Anterior cingulate cortex (tissue), 58 donors: ENCODE measurements around the gene LIN28A.
"Not testable (repeated sequence)": the region's sequence is repeated elsewhere in the genome, so short reads cannot be mapped to it uniquely, and the experiment has no call there.

ENCODE experiments used
- DNase-seq, 58 donors: peaks; one replicate each; lab custom pipeline; 2025; lab: John Stamatoyannopoulos, UW

LIN28A gene

DNA sequence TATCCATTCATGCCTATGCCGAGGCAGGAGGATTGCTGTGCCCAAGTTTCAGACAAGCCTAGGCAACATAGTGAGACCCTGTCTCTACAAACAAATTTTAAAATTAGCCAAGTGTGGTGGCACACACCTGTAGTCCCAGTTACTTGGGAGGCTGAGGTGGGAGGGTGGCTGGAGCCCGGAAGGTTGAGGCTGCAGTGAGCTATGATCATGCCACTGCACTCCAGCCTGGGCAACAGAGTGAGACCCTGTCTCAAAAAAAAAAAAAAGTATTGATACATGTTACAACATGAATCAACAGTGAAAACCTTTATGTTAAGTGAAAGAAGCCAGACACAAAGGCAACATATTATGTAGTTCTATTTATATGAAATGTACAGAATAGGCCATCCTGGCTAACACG is 25.6 kb upstream of the LIN28A start:
- DNase-seq: not testable (repeated sequence)

DNA sequence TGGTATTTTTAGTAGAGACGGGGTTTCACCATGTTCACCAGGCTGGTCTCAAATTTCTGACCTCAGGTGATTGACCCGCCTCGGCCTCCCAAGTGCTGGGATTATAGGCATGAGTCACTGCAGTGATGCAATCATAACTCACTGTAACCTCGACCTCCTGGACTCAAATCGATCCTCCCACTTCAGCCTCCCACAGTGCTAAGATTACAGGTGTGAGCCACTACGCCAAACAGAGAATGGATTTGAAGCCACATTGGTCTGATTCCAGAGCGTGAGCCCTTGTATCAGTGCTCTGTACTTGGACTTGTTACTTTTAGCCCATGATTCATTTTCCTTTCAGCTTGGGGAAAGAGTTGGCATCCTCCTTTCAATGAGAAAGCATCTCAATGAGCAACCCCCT is 23.2 kb upstream of the LIN28A start:
- no peak for DNase-seq

DNA sequence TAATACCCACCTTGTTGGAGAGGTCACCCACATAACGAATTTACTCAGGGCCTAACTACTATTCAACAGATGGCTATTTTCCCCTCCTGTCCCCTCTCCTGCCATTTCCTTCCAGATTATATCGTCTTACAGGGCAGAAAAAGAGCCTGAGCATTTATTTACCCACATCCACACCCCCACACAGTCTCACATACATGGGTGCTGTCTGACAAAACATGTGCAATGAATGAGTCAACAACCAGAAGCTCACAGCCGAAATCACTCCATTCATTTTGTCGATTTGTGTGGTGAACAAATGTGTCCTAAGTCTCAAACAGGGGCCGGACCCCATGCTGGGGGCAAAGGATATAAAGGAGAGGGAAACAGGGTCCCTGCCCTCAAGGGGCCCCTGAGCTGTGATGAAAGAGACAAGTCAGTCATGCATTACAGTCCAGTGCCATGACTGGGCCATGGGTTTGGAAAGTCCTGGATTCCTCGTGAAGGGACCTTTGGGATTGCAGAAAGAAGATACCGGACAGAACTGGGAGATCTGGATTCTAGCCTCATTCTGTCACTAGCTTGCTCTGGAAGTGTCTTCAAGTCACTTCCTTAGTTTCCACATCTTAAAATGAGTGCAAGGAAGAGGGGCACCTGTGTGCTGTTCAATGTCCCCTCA is 21.7 kb upstream of the LIN28A start:
- DNase-seq: no peak

DNA sequence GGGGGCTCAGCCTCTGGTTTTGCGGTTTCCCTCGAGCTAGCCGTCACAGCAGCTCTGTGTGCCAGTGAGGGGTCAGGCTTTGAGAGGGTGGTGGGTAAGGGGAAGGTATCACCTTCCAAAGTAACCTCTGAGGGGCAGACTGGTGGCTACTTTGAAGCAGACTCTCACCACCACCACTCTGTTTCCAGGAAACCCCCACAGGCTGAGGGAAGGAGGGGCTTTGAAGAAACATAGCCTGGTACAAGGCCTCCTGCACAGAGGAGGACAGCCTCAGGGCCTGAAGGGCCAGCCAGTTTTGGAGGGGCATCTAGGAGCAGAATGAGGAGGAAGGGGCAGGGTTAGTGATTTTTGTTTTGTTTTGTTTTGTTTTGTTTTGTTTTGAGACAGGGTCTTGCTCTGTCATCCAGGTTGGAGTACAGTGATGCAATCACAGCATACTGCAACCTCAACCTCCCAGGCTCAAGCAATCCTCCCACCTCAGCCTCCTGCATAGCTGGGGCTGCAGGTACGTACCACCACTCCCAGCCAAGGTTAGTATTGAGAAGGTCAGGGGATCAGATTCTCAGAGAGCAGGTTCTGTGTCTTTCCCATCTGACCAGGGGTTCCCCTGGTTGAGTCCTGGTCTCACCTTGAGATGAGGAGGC is 20.9 kb upstream of the LIN28A start:
- no peak for DNase-seq

DNA sequence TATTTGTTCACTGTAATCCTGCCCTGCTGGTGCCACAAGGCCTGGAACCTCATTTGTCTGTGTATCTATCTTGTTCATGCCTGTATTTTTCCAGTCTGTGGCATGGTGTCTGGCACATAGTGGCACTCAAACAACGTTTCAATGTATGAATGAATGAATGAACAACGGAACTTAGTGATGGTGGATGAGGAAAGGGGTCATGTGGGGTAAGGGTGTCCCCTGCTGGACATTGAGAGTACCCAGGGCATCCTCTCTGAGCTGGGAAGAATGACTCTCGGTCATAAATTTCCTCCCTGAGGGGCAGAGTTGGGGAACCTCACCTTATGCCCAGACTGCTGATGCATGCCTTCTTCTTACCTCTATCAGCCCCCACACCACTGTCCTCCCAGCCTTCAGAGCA is 19.2 kb upstream of the LIN28A start:
- peak in 2 of 58 donors; percentile 2 to 11 for DNase-seq

DNA sequence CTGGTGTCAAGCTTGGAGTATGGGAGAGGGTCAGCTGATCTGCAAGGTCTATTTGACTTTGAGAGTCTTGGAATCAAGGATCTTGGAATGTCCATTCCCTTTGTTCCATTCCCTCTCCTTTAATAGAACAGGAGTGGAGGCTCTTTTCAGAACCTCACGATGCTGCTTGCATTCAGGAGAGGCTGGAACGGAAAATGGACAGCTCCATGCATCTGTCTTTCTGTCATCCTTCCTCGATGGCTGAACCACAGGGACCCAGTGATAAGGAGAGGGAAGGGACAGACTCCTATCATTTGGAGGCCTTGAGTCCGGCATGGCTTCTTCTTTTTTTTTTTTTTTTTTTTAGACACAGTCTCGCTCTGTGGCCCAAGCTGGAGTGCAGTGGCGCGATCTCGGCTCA is 14.9 kb upstream of the LIN28A start:
- no peak for DNase-seq

DNA sequence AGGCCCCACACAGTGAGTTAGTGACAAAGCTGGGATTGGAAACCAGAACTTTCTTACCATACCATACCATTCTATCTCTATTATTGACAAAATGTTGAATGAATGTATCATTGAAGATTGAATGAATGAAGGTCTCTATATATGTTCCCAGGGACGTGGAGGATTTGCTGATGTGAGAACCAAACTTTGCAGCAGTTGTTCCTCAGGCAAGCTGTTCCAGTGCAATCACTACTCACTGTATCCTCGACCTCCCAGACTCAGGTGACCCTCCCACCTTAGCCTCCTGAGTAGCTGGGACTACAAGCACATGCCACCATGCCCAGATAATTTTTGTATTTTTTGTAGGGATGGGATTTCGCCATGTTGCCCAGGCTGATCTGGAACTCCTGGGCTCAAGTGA is 11.6 kb upstream of the LIN28A start:
- DNase-seq: no peak

DNA sequence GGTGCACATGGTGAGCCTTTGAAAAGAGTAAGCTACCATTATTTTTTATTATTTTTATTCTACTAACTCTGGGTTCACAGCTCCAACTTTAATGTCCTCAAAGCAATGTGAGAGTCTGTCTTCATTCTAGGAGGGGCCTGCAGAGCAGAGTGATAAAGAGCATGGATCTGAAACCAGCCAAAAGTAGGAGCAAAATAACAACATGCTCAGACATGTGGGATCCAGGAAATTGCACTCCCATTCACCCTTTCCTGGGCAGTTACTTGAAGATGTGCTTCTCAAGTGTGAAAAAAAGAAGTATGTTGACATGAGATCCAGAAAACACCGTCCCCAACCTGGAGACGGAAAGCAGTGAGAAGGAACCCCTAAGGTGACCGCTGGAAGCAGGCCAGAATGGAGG is 8.7 kb upstream of the LIN28A start:
- DNase-seq: no peak

DNA sequence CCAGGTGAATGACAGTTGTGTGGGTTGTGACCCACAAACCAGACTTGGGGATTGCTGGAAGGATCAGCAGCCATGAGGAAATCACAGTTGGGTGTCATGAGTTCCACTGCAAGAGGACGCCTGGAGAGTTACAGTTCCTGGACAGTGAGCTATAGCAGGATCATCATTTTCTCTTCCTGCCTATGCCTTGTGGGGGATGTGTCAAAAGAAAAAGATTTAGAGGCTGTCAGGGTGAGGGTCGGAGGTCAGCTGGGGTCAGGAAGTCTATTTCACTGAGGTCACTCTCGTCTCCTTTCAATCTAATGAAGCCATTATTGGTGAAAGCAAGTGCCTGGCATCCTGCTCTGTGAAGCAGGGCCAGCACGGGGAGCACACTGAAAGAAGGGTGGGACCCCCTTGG is 7.0 kb upstream of the LIN28A start:
- DNase-seq: no peak

DNA sequence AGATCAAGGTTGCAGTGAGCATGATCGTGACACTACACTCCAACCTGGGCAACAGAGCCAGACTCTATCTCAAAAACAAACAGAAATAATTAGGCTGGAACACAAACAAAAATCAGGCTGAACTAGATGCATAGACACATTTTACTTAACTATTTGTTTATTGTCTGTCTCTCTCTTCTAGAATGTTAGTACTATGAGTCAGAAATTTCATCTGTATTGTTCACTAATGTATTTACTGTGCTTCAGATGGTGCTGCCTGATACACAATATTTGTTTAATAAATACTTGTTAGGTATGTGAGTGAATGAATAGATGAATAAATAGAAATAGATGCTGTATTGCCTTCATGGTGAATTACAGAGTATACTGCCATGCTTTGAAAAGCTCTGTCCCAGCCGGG is 6.0 kb upstream of the LIN28A start:
- no peak for DNase-seq

DNA sequence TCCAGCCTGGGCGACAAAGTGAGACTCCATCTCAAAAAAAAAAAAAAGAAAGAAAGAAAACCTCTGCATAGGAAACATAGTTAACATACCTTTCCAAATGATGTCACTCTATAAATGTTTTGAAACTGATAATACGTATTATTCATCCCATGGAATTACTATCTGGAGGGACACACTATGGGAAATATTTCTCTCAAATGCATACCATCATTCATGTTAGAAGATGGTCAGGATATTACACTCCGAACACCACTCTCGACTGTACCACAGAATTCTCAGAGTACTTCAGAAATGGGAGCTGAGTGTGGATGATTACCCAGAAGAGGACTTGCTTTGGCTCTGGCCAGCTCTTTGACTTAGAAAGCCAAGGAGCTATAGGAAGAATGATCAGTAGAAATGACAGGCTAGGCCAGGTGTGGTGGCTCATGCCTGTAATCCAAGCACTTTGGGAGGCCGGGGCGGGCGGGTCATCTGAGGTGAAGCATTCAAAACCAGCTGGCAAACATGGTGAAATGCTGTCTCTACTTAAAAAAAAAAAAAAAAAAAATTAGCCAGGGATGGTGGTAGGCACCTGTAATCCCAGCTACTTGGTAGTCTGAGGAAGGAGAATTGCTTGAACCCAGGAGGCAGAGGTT is 5.2 kb upstream of the LIN28A start:
- DNase-seq: no peak

DNA sequence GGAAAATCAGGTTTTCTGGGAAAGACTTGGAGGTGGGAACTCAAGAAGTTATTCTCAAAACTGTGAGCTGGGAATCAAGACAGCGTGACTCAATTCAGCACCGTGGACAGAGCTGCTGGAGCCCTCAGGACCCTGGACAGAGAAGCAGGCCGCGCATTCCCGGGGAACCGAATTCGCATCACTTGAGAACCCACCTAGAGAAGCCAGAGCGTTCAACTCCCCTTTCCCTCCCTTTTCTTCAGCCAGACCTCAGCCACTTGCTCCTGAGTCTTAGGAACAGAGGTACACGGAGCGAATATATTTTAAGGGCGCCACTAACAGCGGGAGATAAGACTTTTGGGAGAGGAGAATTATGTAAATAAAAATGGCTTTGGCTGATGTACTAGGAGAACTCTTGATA is 2.0 kb upstream of the LIN28A start:
- DNase-seq: peak in 45 of 58 donors; percentile 2 to 64 (median 22)

DNA sequence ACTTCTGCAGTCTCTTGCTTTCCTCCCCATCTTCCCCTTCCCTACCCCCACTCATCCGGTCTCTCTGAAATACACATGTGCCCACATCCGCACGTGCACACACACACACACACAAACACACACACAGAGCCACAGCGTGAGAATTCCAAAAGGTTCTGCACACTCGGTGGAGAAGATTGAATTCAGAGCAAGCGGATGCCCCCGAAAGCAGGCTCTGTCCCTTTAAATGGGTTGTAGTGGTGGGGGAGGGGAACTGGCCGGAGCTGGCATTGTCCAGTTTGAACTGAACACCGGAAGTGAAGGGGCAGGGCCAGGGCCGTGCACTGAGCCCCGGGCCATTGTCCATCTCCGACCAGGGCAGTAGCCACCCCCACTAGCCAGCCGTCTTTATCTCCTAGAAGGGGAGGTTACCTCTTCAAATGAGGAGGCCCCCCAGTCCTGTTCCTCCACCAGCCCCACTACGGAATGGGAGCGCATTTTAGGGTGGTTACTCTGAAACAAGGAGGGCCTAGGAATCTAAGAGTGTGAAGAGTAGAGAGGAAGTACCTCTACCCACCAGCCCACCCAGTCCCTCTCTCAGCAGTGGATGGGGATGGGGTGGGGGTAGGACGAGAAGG is 1.3 kb upstream of the LIN28A start:
- no peak for DNase-seq

DNA sequence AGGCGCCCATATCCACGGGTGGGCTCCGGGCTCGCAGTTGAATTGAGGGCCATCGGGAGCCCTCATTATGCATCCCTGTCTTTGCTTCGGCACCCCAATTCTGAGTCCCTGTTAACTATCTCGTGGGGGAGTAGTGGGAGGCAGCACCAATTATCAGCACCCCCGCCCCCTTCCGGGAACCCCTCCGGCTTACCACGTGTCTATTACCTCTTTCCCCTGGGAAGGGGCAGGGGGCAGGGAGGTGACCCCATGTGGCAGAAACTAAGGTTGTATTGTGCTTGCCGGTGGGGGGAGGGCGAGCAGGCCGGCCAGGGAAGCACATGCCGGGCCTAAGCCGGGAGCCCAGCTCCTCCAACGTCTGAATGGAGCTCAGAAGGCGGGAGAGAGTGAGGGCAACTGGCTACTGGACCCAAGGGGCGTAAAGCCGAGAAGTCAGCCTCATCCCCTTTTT is 1.0 kb downstream of the LIN28A start:
- DNase-seq: no peak

DNA sequence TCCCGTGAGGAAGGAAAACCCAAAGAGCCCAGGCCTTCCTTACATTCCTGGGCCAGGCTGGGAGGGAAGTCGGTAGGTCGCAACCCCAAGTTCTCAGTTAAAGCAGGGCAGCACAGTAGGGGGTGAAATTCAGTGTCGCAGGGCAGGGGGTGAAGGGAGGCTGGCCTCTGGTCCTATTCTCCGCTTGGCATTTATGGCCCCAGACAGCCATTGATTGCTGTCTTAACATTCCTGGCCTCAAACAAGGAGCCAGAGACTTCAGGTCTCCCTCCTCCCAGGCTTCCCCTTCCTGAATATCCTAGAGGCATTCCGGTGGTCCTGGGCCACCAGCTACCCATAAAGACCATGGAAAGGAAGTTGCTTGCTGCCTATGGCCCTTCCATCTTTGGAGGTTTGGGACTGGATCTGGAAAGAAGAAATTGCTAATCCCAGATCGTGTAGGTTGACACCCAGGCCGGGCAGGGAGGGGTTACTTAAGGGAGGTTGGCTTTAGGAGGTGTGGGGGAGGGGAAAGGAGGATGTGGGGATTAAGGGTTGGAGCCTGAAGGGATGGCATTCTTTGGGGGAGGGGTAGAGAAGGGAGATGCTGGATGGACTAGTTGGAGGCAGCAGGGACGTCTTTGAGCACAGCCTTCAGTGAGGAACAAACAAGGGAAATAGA is 1.7 kb downstream of the LIN28A start:
- no peak for DNase-seq

DNA sequence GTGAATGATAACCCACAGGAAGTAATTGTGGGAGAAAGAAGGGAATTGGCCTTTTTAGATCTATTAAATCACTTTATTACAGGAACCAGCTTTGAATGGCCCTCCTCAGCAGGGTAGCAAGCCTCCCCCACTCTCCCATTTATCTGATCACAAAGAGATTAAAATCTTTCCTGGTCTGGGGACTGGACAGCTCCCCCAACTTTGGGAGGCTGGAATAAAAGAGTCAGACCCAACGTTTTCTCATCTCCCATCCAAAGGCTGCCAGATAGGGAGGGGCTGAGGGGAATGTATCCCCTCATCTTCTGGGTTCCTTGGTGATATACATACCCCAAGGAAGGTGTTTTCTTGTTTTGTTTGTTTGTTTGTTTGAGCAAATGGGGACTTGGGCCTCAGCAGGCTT is 2.4 kb downstream of the LIN28A start:
- DNase-seq: no peak

DNA sequence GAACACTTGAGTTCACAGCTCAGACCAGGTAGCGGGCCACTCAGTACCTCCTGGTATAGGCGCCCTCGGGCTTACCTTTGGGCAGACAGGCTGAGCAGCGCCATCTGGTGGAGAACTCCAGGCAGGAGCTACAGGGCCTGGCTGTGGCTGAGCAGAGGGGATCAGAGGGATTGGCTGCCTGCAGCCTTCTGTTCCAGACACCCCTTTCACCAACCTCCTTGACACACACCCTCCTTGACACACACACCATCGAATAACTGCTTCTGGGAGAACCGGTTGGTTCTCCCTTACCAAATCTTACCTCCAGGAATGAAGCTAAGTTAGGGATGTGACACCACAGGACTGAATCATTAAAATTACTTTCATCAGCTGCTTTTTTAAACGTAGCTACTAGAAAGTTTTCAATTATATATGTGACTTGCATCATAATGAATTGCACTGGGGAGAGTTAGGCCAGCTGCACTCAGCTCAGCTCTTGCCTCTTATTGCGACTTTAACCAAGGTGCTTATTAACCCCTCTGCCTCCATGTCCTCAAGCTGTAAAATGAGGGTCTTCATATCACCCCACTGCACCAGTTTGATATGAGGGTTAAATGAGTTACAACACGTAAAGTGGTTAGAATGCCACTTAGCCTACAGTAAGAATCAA is 6.6 kb downstream of the LIN28A start:
- DNase-seq: peak in 51 of 58 donors; percentile 2 to 80 (median 24)

DNA sequence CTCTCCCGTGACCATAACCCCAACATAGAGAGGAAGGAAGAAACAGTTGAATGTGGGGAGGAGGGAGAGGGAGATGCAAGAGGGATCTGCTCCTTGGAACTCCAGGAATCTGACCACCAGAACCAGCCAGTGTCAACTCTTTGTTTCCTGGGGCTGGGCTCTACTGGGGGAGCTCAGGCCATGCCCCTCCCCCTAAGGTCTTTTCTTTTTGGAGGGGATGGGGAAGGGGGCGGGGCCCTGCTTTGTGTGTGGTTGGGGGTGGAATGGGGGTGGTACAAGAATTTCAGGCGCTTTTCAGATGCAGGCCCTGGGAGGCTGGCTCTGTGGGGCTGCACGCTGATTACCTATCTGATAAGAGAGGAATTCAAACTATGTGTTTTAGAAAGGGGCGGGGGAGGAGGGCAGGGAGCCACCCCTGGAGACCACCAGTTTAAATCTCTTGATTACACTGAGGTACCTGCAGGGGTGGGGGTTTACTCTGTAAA is 8.3 kb downstream of the LIN28A start:
- no peak for DNase-seq

DNA sequence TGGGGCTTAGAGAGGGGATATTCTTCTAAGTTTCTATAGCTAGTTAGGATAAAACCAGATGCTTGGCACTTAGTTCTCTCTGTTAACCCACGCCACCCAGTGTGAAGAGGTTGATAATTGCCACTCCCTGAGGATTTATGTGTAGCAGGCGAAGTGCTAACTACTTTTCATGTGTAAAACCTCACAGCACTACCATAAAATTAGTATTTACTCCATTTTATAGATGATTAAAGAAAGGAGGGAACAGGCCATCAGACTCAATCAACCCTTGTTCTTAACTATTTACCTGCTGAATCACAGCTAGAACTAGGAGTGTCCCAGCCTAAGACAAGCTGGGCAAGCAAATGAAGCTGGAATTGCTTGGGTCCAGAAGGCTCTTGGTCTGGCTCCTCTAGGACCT is 8.9 kb downstream of the LIN28A start:
- no peak for DNase-seq

DNA sequence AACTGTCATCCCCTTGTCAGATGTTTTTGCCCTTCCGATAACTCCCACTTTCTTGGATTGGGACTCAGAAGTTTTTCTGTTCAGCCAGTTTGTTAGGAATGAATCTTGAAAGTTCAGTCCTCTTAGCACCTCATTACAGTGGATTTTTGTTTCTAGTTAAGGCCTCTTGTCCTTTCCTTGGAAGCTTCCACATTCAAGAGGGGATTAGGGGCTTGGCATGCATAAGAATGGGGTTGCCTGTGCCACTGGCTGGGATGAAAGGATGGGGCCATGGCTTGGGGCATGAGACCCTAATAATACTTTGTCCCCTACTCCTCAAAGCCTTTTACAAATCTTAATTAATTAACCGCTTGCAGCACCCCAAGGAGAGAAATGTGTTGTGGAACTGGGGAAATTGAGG is 19.1 kb downstream of the LIN28A start:
- peak in 1 of 58 donors; percentile 1 for DNase-seq
